Motor neuron (in vitro differentiated cells): ENCODE results near the gene CSTF2. TPM values are rescaled to one million over a fixed set of nuclear protein-coding genes. Genes with fewer than 3 reads are reported as not detected.

Experiments used
- total RNA-seq, 8 experiments: library from RNA; unstranded; fragments of 300-600 nt; gene quantifications; 2 replicates each; pipeline versions ENCODE4 v1.2.3 to v1.2.4, GENCODE V29; 2022

Gene CSTF2
- total RNA-seq, 8 experiments from 2014 or later = 10.1 to 28.0 (median 17.5) TPM

Other genes starting within 250 kb of the CSTF2 start
- gene TNMD, start 235.5 kb upstream of the CSTF2 start, total RNA-seq = 1 to 10 TPM in 2 of 8 experiments, under 1 TPM in 3, not detected in 3; 0.11 to 3.8 (median 0.50) TPM
- gene TSPAN6, start 183.6 kb upstream of the CSTF2 start, total RNA-seq = 10 to 100 TPM; 20.1 to 65.0 (median 31.5) TPM
- 10 to 100 TPM in 2 of 8 experiments, 1 to 10 TPM in 2, under 1 TPM in 3, not detected in 1; 0.05 to 26.9 (median 6.6) TPM for gene SRPX2, start 176.2 kb upstream of the CSTF2 start, total RNA-seq
- gene SYTL4, start 88.3 kb upstream of the CSTF2 start, total RNA-seq = 10 to 100 TPM in 3 of 8 experiments, 1 to 10 TPM in 2, under 1 TPM in 3; 0.22 to 20.7 (median 3.2) TPM
- not detected for gene NOX1, start 54.0 kb downstream of the CSTF2 start, total RNA-seq
- gene XKRX, start 108.5 kb downstream of the CSTF2 start, total RNA-seq = under 1 TPM; 0.05 to 0.24 (median 0.14) TPM
- not detected for gene ARL13A, start 149.3 kb downstream of the CSTF2 start, total RNA-seq
- gene TRMT2B, start 231.7 kb downstream of the CSTF2 start, total RNA-seq = 10 to 100 TPM in 2 of 8 experiments, 1 to 10 TPM in 6; 2.7 to 17.5 (median 6.4) TPM